ENCODE results near the gene SENP7.

GRCh38 chr3:101300073-101300472 lies 212.9 kb downstream of the SENP7 start:
- TF ChIP-seq EP300 (IDR thresholded peaks at IDR 0.05) (no peak), POLR2AphosphoS5 (IDR thresholded peaks at IDR 0.05) (no peak), CTCF (IDR thresholded peaks at IDR 0.05) (no peak)
